Measurements from ENCODE around the gene STRBP.
"Not testable (repeated sequence)": the region's sequence is repeated elsewhere in the genome, so short reads cannot be mapped to it uniquely, and the experiment has no call there.

Gene STRBP

GRCh38 chr9:123268465-123269259 lies at the start of gene STRBP:
Gene STRBP (minus strand): TSS chr9:123268586. CDS start chr9:123184134, 84,452 bp downstream.
- DNase-seq: peak; percentile 64 to 66

DNA sequence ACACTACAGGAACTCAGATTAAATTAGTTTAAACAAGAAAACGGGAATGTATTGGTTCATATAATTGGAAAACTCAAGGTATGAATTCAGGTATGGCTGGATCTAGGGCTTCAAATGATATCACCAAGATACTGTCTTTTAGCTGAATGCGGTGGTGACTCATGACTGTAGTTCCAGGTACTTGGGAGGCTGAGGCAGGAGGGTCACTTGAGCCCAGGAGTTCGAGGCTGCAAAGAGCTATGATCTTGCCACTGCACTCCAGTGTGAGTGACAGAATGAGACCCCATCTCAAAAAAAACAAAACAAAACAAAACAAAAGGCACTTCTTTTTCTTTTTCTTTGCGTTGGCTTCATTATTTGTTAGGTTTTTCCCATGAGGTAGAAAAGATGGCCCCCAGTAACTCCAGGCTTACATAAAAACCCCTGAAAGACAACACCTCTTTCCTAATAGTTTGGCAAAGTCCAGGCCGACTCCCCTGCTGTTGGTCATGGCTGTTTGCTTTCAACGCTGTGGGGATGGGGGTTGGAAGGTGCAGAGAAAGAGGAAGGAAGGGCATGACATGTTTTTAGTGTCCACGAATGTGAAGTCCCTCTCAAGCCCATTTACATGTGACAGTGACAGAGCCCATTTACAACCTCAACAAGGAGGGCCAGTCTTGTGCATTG lies 47.8 kb upstream of the STRBP start:
- peak; percentile 75 to 85 for DNase-seq

GRCh38 chr9:123315635-123316034 lies 47.2 kb upstream of the STRBP start:
- no peak for DNase-seq

DNA sequence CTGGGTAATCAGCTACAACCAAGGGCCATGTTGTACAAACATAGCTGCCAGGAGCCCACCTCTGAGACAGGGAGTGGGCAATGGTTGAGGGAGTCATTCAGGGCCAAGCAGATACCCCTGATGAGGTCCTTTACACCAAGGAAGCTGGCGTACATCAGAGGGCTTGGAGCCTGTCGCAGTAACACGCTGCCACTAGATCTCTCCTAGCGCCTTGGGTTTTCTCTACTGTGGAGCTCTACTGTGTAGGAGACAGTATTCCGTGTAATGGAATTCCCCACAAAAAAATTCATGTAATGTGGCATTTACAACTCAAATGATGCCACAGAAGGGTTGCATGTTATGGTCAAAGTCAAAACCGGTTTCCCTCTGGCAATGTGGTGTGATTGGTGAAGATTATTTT lies 46.2 kb upstream of the STRBP start:
- no peak for DNase-seq

- DNase-seq: no peak
Observed at GRCh38 chr9:123312306-123312877, 44.0 kb upstream of the STRBP start.

DNA sequence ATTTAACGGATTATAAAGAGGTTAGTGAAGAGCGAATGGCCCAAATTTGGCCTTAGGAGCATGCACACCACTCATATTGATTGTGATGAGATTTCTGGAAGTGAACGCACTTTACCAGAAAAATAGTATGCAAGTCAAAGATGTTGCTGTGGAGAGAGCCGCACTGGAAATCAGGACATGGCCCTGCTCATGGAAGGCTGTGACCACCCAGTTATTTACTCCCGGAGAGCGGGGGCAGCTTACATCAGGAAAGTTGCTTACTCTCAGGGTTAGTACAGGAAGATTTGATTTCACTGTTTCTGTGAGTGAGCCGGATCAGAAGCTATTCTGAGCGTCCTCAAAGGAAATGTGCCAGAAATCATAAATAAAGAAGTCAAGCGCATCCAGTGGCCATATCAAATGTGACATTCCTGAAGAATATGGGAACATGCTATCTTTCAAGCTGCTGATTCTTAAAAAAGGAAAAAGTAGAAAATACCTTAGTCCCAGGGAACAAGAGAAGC lies 42.9 kb upstream of the STRBP start:
- no peak for DNase-seq

DNA sequence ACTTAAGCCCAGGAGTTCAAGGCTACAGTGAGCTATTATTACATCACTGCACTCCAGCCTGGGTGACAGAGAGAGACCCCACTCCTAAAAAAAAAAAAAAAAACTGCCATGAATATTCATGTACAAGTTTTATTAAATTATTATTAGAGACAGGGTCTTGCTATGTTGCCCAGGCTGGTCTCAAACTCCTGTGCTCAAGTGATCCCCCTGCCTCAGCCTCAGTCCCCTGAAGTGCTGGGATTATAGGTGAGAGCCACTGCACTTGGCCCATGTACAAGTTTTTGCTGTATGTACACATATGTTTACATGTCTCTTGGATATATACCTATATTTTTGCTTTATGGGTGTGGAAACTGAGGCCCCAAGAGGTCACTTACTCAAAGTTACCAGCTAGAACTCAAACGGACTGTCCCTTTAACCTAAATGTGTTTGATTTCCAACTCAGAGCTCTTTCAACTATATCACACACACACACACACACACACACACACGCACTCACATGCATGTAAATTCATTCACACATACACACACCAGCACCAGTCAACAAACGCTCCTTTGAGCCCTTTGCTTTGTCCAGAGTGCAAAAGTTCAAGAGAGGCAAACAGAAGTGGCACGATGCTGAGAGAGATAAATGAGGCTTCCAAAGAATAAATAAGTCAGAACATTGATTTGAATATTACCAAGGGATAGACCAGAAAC lies 42.3 kb upstream of the STRBP start:
- DNase-seq: no peak

GRCh38 chr9:123309611-123310010 lies 41.2 kb upstream of the STRBP start:
- DNase-seq: no peak

GRCh38 chr9:123305879-123306278 lies 37.5 kb upstream of the STRBP start:
- DNase-seq: no peak

DNA sequence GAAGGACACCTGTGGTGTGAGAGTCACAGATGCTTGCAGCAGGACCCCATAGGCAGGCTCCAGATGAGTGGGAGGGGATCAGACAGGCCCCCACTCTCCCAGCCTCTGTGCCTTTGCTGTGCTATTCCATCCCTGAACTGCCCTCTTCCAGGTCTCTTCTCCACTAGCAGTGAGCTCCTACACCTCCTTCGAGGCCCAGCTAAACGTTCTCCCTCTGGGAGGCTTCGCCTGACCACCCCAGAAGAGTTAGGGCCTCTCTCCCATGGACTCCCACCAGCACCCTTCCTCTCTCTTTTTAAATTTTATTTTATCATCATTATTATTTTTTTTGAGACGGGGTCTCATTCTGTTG lies 35.9 kb upstream of the STRBP start:
- no peak for DNase-seq

- DNase-seq: no peak
Observed at GRCh38 chr9:123302348-123303214, 34.2 kb upstream of the STRBP start.

DNA sequence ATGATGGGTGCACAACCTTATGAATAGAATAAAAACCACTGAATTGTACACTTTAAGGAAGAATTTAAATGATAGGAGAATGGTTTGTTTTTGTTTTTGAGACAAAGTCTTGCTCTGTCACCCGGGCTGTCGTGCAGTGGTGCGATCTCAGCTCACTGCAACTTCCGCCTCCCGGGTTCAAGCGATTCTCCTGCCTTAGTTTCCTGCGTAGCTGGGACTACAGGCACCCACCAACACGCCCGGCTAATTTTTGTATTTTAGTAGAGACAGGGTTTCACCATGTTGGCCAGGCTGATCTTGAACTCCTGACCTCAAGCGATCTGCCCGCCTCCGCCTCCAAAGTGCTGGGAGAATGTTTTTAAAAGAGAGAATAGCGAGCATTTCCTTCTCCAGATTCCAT lies 33.5 kb upstream of the STRBP start:
- DNase-seq: not testable (repeated sequence)

GRCh38 chr9:123300554-123300953 lies 32.2 kb upstream of the STRBP start:
- no peak for DNase-seq

- DNase-seq: no peak
Observed at GRCh38 chr9:123299558-123300126, 31.3 kb upstream of the STRBP start.

DNA sequence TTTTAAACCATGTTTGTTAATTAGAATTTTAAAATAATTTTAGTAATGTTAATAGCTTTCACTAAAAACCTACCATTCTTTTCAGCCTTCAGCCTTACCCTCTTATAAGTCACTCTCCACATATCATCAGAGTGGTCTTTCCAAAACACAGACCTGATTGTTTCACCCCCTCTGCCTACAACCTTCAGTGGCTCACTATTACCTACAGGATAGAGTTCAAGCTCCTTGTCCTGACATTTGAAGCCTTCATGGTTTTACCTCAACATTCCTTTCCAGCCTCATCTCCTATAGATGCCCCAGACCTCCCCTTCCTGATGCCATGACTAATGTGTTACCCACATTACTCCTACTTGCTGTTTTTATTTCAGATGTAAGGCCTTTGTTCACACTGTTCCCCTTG lies 27.8 kb upstream of the STRBP start:
- no peak for DNase-seq

DNA sequence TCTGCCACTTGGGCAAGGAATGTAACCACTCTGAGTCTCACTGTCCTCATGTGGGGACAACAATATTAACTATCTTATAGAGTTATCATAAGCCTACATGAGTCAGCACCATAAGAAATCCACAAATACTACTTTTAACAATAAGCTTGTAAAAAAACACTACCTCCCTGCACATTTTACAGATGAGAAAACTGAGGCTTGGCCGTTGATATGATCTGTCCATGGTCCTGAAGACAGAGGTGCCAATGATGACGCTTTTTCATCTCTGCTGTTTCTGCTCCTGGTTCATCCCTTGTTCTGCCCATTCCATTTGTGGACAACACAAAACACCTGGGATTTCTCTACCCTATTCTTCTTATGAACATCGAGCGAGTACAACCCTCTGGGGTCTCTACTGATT lies 23.4 kb upstream of the STRBP start:
- no peak for DNase-seq

GRCh38 chr9:123290764-123291163 lies 22.4 kb upstream of the STRBP start:
- no peak for DNase-seq

- DNase-seq: no peak
Observed at GRCh38 chr9:123287639-123288038, 19.3 kb upstream of the STRBP start.

- DNase-seq: no peak
Observed at GRCh38 chr9:123286324-123286723, 17.9 kb upstream of the STRBP start.

- DNase-seq: no peak
Observed at GRCh38 chr9:123284656-123285055, 16.3 kb upstream of the STRBP start.

DNA sequence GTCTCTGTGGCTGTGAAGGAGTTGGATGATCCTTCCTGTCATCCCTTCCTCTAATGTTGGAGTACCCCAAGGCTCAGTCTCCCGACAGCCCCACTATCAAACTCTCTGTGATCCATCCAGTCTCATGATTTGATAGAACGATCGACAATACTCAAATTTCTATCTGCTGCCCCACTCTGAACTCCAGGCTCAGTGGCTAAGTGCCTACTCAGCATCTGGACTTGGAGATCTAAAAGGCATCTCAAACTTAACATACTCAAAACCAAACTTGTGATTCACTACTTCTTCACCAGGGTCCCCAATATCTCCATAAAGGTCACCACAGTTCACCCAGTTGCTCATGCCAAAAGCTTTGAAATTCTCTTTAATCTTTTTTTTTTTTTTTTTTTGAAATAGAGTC lies 15.1 kb upstream of the STRBP start:
- DNase-seq: no peak

GRCh38 chr9:123283048-123283408 lies 14.6 kb upstream of the STRBP start:
- no peak for DNase-seq
